NCI-H1436 treated with DMSO at 0.1 percent for 48 hours (cell line): ENCODE results near the gene C1QTNF12.

ENCODE experiments used
- DNase-seq: peaks from one replicate; lab custom pipeline; 2025; lab: John Stamatoyannopoulos, UW

Gene C1QTNF12

DNA sequence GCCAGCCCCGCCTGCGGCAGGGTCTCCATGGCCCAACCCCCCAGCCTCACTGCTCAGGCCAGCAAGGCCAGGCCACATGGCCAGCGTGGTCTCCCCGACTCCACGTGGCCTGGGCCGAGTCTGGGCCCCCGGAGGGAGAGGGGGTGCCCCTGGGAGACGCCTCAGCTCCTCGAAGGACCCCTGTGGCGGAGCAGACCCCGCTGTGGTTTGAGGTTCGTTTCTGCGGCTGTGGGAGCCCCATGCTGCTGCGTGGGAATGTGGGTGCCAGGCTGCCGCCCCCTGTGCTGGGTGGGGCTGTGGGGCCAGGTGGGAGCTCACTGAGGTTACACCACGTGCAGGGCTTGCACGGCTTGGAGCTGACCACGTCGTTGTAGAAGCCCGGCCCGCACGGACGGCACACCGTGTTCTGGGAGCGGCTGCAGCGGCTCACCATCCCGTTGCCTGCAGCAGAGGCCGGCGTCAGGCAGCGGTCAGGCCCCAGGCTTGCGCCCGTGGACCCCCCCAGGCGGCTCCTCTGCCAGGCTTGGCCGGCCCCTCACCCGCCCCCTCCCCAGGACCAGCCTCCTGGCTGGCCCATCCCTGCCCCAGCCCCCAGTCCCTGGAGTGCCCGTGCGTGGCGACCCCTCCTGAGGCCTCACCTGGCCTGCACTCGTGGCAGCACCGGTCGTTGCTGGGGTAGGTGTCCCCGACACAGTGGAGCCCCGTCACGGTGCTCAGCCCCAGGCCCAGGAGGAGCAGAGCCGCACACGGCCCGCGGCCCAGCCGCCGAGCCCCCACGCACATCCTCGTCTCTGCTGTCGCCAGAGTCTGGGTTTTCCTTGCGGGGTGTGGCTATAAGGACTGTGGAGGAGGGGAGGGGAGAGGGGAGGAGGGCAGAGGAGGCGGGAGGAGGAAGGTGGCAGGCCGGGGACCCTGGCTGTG is 32.9 kb downstream of the C1QTNF12 start, which contains the start of gene TNFRSF4:
TNFRSF4 (minus strand) TSS at position 809 of the 921 bp plus-strand sequence; CDS start at position 783, 26 bp downstream.
- no peak for DNase-seq

DNA sequence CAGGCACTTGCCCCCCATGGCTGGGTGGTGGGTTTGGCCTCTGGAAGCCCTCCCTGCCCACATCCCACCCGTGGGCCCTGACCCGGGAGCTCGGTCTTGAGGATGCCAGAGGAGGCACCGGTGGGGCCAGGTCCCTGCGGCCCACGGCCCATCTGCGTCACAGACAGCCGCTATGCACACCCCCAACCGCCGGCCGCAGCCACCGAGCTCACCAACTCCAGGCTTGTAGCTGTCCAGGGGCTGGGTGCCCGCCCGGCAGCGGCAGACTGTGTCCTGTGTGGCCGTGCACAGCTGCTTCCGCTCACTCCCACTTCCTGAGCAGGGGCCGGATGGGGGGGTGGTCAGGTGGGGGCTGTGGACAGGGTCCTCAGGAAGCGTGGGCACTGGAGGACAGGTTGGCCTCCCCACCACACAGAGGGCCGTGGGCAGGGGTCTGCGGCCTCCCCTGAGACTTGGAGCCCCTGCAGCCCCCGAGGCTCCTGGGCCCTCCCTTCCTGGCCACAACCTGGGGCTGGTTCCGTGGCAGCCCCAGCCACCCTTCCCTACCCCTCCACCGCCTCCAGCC is 33.7 kb downstream of the C1QTNF12 start:
- DNase-seq = no peak

DNA sequence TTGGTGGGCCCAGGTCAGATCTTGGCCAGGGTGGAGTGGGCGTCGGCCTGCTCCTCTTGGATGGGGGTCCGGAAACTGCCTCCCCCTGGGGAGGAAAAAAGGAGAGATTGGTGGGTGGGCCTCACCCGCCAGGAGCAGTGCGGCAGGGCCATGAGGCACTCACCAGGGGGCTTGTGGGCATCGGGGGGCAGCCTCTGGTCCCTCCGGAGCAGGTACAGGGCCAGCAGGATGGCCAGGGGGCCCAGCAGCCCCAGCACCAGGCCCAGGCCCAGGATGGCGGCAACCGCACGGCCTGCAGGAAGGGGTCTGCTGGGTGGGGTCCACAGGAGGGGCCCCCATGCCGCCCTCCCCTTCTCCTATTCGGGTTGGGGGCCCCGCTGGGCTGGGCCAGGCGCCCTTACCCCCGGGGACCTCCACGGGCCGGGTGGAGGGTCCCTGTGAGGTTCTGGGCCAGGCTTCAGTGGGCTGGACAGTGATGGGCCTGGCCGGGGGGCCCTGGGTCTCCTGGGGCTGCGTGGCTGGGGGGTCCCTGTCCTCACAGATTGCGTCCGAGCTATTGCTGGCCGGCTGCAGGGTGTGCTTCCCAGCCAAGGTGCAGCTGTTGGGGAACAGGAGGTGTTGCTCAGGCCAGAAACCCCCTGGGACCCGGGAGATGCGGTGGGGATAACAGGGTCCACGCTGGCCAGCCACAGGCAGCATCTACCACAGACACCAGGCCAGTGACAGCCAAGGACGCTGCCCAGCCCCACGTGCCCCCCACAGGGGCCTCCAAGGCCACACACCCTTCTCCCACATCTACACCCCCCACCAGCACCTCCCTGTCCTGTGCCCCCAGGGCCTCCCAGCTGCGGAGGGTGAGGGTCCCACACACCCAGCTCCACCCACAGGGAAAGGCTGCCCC is 34.7 kb downstream of the C1QTNF12 start:
- DNase-seq = no peak

DNA sequence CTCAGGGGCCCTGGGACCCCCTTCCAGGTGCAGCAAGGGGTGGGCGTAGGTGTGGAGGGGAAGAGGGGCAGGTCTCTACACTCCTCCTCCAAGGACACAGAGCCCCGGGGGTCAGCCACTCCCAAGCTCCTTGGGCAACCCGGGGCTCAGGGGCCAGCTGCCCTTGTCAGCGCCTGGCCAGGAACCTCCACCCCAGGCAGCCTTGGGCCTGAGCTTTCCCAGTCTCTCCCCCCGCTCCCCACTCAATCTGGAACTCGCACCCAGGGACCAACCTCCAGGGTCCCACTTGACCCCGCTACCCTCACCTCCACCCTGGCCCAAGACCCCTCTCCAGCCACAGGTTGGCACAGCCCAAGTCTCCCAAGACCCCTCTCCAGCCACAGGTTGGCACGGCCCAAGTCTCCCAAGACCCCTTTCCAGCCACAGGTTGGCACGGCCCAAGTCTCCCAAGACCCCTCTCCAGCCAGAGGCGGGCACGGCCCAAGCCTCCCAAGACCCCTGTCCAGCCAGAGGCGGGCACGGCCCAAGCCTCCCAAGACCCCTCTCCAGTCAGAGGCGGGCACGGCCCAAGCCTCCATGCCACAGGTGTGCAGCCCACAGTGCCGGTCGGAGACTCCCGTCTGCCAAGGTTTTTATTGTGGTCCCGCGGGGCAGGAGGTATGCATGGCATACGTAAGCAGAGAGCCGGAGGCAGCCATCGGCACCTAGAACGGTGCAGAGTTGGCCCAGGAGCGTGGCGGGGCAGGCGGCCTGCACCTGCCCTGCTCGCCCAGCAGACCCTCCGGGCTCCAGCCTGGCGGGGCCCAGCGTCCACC is 35.6 kb downstream of the C1QTNF12 start:
- no peak for DNase-seq

GRCh38 chr1:1208713-1209433 is 37.6 kb downstream of the C1QTNF12 start:
- no peak for DNase-seq

DNA sequence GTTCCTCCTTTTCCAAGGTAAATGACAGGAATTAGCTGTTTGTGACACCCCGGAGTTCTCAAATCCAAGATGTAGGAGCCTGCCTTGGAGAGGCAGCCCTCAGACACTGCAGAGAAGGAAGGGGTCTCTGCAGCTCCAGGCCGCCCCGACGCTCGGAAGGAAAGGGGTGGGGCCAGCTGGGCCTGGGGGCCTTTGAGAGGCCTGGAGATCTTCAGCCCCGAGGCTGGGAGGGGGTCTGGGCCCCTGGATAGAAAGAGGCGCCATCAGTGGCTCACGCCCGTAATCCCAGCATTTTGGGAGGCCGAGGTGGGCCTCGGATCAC is 39.0 kb downstream of the C1QTNF12 start:
- DNase-seq = no peak

- no peak for DNase-seq
Measured at GRCh38 chr1:1206966-1207531, 39.5 kb downstream of the C1QTNF12 start.

GRCh38 chr1:1206376-1206965 is 40.1 kb downstream of the C1QTNF12 start, which contains the start of gene TNFRSF18:
TNFRSF18 (minus strand) TSS chr1:1206592; CDS start chr1:1206571, 21 bp downstream.
- DNase-seq = no peak

- no peak for DNase-seq
Measured at GRCh38 chr1:1205769-1206375, 40.6 kb downstream of the C1QTNF12 start.

DNA sequence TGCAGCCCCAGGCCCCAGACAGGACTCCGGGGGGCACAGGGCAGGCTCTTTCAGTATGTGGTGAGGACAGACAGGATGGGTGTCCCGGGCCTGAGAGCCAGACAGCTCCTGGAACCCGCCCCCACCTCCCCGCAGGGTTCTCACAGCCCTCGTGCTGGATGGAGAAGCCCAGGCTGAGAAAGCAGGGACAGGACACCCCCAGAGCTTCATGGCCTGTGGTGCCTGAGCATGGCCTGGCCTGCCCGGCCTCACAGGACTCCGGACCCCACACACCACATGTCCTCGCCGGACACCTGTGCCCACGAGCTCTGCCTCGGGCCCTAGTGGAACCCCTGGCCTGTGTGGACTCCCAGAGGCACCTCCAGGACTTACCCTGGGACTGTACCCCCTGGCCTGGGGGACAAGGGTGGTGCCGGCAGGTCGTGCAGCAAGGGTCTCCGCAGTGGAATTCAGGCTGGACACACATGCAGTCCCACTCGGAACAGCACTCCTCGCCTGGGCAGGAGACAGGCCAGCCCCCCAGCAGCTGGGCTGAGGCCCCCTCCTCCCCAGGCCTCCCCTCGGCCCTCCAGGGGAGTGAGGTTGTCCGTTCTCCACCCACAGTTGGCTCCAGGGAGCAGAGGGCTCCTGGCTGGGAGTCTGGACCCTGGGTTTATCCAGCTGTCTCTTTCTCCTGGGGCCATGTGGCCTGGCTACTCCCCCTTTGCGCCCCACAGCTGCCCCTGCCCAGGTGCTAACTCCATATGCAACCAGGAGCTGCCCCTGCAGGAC is 41.3 kb downstream of the C1QTNF12 start:
- no peak for DNase-seq

GRCh38 chr1:1204425-1204920 is 42.0 kb downstream of the C1QTNF12 start:
- DNase-seq = no peak

DNA sequence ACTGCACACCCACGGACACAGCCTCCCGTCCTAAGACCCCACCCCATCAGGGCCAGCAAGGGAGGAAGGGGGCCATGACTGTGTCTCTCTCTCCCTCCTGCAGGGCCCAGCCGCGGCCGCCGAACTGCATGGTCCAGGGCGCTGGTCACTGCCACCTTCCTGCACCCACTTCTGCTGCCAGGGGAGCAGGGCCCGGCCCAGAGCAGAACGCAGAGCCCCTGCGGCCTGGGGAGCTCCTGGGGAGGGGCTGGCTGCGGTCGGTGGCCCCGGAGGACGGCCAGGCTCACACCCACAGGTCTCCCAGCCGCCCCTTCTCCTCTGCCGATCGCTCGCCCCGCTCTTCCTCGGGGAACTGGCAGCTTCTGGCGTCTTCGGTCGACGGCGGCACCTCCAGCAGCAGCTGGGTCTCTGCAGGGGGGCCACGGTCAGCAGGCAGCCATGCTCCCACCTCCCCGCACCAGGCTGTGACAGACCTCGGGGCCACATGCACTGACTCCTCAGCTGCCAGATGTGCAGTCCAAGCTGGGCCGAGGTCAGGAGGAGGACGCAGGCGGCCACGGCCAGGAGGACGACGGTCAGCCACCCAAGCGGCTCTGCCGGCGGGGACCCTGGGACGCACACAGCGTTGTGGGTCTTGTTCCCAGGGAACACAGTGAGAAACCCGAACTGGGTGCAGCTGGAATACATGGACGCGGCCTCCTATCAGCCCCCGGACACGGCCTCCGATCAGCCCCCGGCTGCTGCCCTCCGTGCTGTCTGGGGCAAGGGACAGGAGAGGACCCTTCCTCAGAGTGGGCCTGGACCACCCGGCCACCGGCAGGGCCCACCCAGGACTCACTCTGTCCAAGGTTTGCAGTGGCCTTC is 42.7 kb downstream of the C1QTNF12 start:
- DNase-seq = no peak

DNA sequence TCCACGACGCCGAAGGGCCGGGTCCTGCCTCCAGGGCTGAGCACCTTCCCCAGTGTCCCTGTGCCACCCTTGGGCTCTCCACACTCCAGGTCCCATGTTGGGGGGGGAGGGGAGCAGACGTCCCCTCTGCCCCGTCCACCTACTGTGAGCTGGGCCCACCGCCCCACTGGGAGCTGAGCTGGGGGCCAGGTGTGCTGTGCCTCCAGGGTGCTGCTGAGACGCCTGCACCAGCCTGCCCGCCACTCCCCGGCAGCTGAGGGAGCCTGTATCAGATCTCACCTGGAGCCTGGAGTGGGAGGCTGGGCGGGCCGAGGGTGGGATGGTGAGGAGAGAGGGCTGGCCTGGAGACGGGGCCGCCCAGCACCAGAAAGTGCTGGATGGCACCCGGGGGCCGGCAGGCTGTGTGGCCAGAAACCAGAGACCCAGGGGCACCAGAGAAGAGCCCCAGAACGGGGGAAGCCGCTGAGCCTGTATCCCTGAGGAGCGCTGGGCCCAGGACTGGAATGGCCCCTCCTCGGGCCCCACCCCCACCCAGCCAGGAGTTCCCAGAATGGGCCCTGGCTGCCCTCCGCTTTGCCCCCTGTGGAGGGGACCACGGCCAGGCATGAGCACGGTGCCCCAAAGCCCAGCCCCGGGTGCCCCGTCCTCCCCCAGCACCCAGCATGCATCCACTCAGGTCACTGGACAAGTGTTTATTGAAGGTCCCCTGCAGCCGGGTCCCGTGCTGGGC is 43.5 kb downstream of the C1QTNF12 start:
- no peak for DNase-seq

GRCh38 chr1:1200876-1201810 is 45.4 kb downstream of the C1QTNF12 start:
- no peak for DNase-seq

GRCh38 chr1:1199961-1200875 is 46.3 kb downstream of the C1QTNF12 start:
- DNase-seq = no peak
